Transverse colon (tissue), 1 donor: ENCODE data around the gene MTRF1L.

ENCODE experiments used
- EP300 ChIP-seq: sonication (generic); formaldehyde crosslinking; IDR thresholded peaks from one replicate; pipeline ENCODE4 v1.6.1; 2017; ENCODE audit warnings: antibody characterized with exemption, low read depth
- POLR2A ChIP-seq: fragments of 450-650 bp; IDR thresholded peaks from one replicate; pipeline ENCODE4 v1.6.1; 2016; ENCODE audit warnings: antibody characterized with exemption, mild to moderate bottlenecking, moderate library complexity

- TF ChIP-seq POLR2A (no peak), EP300 (no peak)
Measured at GRCh38 chr6:153045271-153045670, 42.8 kb upstream of the MTRF1L start.
